Measurements from ENCODE around the gene TFPI. TPM values are rescaled to one million over a fixed set of nuclear protein-coding genes. Genes with fewer than 3 reads are reported as not detected.

TFPI gene
- total and polyA plus RNA-seq, 10 of the 15 experiments (the other 5 are each of a cell fraction or from before 2014, with no cell fraction given): 0.07 to 0.59 (median 0.34) TPM

GRCh38 chr2:187567126-187567525 lies 12.9 kb upstream of the TFPI start:
- Histone ChIP-seq H3K27ac (ENCODE audit: control insufficient read depth, insufficient read depth) (no peak overlapping the region), H3K9ac (ENCODE audit: control insufficient read depth, insufficient read depth, low read length) (no peak overlapping the region), H3K4me1 (ENCODE audit: control insufficient read depth, insufficient read depth, low read length) (no peaks in the 10 kb centered on the region), H3K4me3 (no peak overlapping the region), H4K20me1 (ENCODE audit: control insufficient read depth, insufficient read depth) (no peaks in the 10 kb centered on the region), H3K27me3 (replicated peaks in 1 of 2; ENCODE audit: control insufficient read depth in 2 of 2, insufficient read depth in 2 of 2, low read length in 1 of 2) (no peaks in the 10 kb centered on the region), H3K4me2 (ENCODE audit: control insufficient read depth, insufficient read depth) (no peak overlapping the region), H3K36me3 (ENCODE audit: control insufficient read depth in 2 of 2, insufficient read depth in 2 of 2, low read length in 1 of 2) (no peaks in the 10 kb centered on the region), H3K9me3 (replicated peaks; ENCODE audit: control insufficient read depth, insufficient read depth, low read length) (no peaks in the 10 kb centered on the region), H2AFZ (ENCODE audit: control insufficient read depth, low read depth, low read length) (no peak overlapping the region), H3K79me2 (ENCODE audit: control insufficient read depth, insufficient read depth, low read length) (no peaks in the 10 kb centered on the region)
- intact Hi-C loops (cut with micrococcal nuclease; ENCODE audit: unreplicated experiment) (no loop called here), in situ Hi-C loops (cut with MboI) (no loop called here)
- no peak for FAIRE-seq
- no peak for DNase-seq (ENCODE audit: low read depth, low spot score)
- no TSS peak for BruUV-seq (replicated peaks)
- no peak for ATAC-seq
- SMC1A ChIA-PET (ENCODE audit: uncharacterized antibody, unreplicated experiment): interaction anchor here (0.7 to 1.5 kb wide), 8 partner anchors 8 to 69 kb away, joined by 3 to 7 read pairs (median 3); partner anchors contain the start of gene TFPI
- TF ChIP-seq SMAD1 (IDR thresholded peaks at IDR 0.05; ENCODE audit: low read depth, partially characterized antibody) (no peak), RBBP5 (conservative IDR thresholded peaks at IDR 0.05) (no peak), PRDM15 (CRISPR knock-in tag; IDR thresholded peaks at IDR 0.05) (no peak), EGR1 (IDR thresholded peaks at IDR 0.05; ENCODE audit: borderline replicate concordance in 1 of 2, low read depth in 2 of 2, low read length in 2 of 2) (no peak), MEF2B (IDR thresholded peaks at IDR 0.05; ENCODE audit: partially characterized antibody, poor library complexity, severe bottlenecking) (no peak), POU2F2 (IDR thresholded peaks at IDR 0.05; ENCODE audit: borderline replicate concordance, low read depth, low read length) (no peak), ZNF274 (IDR thresholded peaks at IDR 0.05; ENCODE audit: insufficient read depth, insufficient read length) (no peak), CEBPZ (IDR thresholded peaks at IDR 0.05; ENCODE audit: low read depth, low read length) (no peak), MTA3 (IDR thresholded peaks at IDR 0.05; ENCODE audit: borderline replicate concordance, low read length) (no peak), NR2C1 (IDR thresholded peaks at IDR 0.05) (no peak), ASH2L (IDR thresholded peaks at IDR 0.05; ENCODE audit: borderline replicate concordance, low read depth) (no peak), HCFC1 (IDR thresholded peaks at IDR 0.05; ENCODE audit: low read length) (no peak), ZSCAN29 (IDR thresholded peaks at IDR 0.05) (no peak)
- CTCF ChIA-PET: interaction anchor here (1.1 to 6.0 kb wide), 5 partner anchors 9 to 66 kb away, joined by 3 to 50 read pairs (median 4); partner anchors contain the start of gene TFPI
- RAD21 ChIA-PET (ENCODE audit: unreplicated experiment): interaction anchor here (1.4 to 1.5 kb wide), 2 partner anchors 13 to 68 kb away, joined by 4 to 6 read pairs; no protein-coding TSS in a partner anchor
- 0% methylated on average over 1 of the region's 1 CpG for WGBS (ENCODE audit: insufficient coverage, insufficient replicate concordance, low lambda C conversion rate, missing lambda C conversion rate)
- POLR2A ChIA-PET: no interaction called here

Measured in GM12878 (cell line).